ENCODE measurements around the gene ADAMTS14.

The ADAMTS14 gene

GRCh38 chr10:70676511-70676910 is 4.2 kb downstream of the ADAMTS14 start:
- no peak for DNase-seq (ENCODE audit: low read depth in 2 of 2)

GRCh38 chr10:70677016-70677415 is 4.7 kb downstream of the ADAMTS14 start:
- no peak for DNase-seq (ENCODE audit: low read depth in 2 of 2)

GRCh38 chr10:70677620-70678249 is 5.4 kb downstream of the ADAMTS14 start:
- no peak for DNase-seq (ENCODE audit: low read depth in 2 of 2)

GRCh38 chr10:70678250-70678635 is 5.9 kb downstream of the ADAMTS14 start:
- DNase-seq (ENCODE audit: low read depth in 2 of 2): no peak

- no peak for DNase-seq (ENCODE audit: low read depth in 2 of 2)
Measured at GRCh38 chr10:70678757-70679489, 6.6 kb downstream of the ADAMTS14 start.

- DNase-seq (ENCODE audit: low read depth in 2 of 2): no peak
Measured at GRCh38 chr10:70679498-70679897, 7.2 kb downstream of the ADAMTS14 start.

GRCh38 chr10:70680899-70681730 is 8.8 kb downstream of the ADAMTS14 start:
- no peak for DNase-seq (ENCODE audit: low read depth in 2 of 2)

- DNase-seq (ENCODE audit: low read depth in 2 of 2): no peak
Measured at GRCh38 chr10:70681731-70682005, 9.4 kb downstream of the ADAMTS14 start.

GRCh38 chr10:70682920-70683600 is 10.8 kb downstream of the ADAMTS14 start:
- DNase-seq (ENCODE audit: low read depth in 2 of 2): peak in 1 of 2 donors; percentile 25

GRCh38 chr10:70683601-70683934 is 11.3 kb downstream of the ADAMTS14 start:
- no peak for DNase-seq (ENCODE audit: low read depth in 2 of 2)

- DNase-seq (ENCODE audit: low read depth in 2 of 2): no peak
Measured at GRCh38 chr10:70683940-70684339, 11.6 kb downstream of the ADAMTS14 start.

GRCh38 chr10:70684374-70684773 is 12.1 kb downstream of the ADAMTS14 start:
- DNase-seq (ENCODE audit: low read depth in 2 of 2): no peak

GRCh38 chr10:70684839-70685454 is 12.6 kb downstream of the ADAMTS14 start:
- DNase-seq (ENCODE audit: low read depth in 2 of 2): no peak

GRCh38 chr10:70685455-70685911 is 13.2 kb downstream of the ADAMTS14 start:
- no peak for DNase-seq (ENCODE audit: low read depth in 2 of 2)

- no peak for DNase-seq (ENCODE audit: low read depth in 2 of 2)
Measured at GRCh38 chr10:70688828-70689227, 16.5 kb downstream of the ADAMTS14 start.

- no peak for DNase-seq (ENCODE audit: low read depth in 2 of 2)
Measured at GRCh38 chr10:70689661-70690060, 17.4 kb downstream of the ADAMTS14 start.

- no peak for DNase-seq (ENCODE audit: low read depth in 2 of 2)
Measured at GRCh38 chr10:70690589-70690988, 18.3 kb downstream of the ADAMTS14 start.

- no peak for DNase-seq (ENCODE audit: low read depth in 2 of 2)
Measured at GRCh38 chr10:70691611-70692010, 19.3 kb downstream of the ADAMTS14 start.

GRCh38 chr10:70692043-70692603 is 19.8 kb downstream of the ADAMTS14 start:
- no peak for DNase-seq (ENCODE audit: low read depth in 2 of 2)

- no peak for DNase-seq (ENCODE audit: low read depth in 2 of 2)
Measured at GRCh38 chr10:70693619-70694335, 21.5 kb downstream of the ADAMTS14 start.
